NCI-H1436 (cell line): ENCODE results near the gene NPDC1.
"Not testable (repeated sequence)": the region's sequence is repeated elsewhere in the genome, so short reads cannot be mapped to it uniquely, and the experiment has no call there.

Experiments
- DNase-seq: peaks from one replicate; lab custom pipeline; 2025; lab: John Stamatoyannopoulos, UW

The NPDC1 gene

DNA sequence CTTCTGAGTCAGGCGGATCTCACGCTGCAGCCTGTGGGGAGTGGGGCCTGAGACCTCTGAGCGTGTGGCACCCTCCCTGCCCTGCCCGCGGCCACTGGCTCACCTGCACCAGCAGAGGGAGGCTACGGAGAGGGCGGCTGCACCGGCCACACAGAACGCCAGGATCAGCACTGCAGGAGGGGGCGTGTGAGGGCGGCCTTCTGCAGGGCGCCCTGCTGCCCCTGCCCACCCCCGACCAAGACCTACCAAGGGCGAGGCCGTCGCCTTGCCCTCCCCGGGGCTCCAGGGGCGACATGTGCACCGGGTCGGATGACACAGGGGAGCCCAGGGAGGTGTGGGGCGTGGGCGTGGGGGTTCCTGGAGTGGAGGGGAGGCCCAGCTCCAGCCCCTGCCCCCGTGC lies 5.4 kb downstream of the NPDC1 start:
- DNase-seq = no peak

DNA sequence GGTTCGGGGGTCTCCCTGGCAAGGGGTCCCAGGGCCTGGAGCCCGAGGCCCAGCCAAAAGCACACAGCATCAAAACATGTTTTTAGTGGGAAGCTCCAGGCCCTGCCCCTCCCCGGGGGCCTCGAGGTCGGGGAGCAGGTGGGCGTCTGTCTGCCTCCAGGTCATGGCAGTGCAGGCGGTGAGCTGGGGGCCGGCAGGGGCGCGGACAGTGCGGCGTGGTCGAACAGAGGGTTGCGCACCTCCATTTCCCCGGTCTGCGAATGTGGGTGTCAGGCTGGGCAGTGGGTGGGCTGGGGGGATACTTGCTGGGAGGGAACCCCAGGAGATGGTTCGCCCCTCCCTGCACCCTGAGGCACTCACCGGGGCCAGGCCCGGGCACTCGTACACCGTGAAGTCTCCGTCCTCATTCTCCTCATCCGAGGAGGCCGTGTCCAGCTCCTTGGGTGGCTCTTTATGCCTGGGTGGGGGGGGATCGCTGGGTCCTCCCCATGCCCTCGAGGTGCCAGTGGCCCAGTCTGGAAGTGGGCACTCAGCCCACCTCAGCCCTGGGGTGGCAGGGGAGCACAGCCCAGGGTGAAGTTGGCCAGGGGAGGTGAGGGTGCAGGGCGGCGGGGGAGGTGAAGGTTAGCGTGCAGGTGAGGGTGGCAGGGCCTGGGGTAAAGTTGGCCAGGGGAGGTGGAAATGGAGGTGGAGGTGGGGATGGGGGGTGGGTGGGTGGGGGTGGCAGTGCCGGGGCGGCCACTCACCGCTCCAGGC lies 6.2 kb downstream of the NPDC1 start:
- no peak for DNase-seq

DNA sequence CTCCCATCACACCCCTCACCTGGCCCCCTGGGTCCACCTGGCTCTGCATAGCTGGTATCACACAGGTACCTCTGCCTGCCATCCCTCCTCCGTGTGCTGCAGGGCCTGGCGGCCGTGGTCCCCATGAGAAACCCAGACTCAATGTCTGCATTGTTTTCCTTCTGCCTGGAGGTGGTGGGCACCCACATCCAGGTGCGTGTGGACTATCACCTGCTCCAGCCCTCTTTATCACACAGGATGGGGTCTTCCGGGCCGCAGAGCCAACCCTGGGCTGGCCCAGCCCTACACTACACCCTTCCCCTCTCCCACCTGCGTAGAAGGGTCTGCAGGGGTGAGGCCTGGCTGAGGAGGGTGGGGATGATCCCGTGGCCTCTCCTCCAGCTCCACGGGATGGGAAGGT lies 7.1 kb downstream of the NPDC1 start:
- DNase-seq = no peak

DNA sequence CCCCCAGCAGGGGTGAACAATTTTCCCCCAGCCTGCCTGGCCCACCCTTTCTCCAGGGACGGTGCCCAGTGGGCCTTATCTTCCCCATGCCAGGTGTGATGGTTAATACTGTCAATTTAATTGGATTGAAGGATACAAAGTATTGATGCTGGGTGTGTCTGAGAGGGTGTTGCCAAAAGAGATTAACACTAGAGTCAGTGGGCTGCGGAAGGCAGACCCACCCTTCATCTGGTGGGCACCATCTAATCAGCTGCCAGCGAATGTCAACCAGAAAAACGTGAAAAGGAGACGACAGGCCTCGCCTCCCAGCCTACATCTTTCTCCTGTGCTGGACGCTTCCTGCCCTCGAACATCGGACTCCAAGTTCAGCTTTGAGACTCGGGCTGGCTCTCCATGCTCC lies 8.5 kb downstream of the NPDC1 start:
- no peak for DNase-seq

DNA sequence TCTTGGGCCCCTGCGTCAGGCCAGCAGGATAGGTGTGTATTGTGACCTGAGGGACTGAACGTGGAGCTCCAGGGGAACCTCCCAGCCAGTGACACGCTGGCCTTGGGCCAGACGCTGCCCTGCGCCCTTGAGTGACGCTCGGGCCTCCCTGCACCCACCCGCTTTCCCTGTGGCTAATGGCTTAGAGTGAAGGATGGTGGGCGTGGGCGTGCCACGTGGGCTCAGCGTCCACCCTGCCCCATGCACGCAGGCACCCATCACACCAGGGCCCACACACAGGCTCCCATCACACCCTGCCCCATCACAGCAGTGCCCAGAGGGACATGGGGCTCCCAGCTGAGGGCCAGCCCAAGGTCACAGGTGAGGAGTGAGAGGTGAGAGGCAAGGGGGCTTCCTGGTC lies 8.9 kb downstream of the NPDC1 start:
- no peak for DNase-seq

DNA sequence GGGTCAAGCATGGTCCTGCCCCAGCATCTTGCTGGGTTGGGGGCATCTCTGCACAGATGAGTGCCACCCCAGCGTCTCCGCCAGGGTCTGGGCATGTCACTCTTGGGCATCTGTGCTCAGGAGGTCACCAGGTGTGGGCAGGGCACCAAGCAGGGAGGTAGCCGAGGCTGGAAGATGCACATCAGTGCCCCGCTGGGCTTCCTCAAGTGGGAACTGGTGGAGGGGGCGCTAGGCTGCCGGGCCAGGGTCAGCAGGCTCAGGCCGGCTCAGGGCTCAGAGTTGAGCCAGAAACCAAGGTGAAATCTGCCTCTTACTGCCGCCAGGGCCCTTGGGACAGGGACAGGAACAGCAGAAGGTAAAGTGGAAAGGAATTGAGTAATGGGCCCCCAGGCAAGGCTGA lies 10.0 kb downstream of the NPDC1 start:
- no peak for DNase-seq

DNA sequence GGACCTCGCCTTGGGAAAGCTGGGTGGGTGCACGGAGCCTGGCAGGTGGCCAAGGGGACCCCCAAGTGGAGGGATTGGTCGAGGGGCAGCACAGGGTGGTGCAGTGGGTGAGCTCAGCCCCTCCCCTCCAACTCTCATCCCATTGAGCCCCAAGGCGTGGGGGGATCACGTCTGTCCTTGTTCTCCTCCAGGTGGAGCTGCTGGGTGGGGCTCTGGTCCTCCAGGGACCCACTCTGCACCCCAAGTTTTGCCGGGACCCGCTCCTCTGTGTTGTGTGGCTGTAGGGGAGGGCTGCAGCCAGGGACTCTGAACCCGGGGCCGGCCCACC lies 10.5 kb downstream of the NPDC1 start:
- no peak for DNase-seq

DNA sequence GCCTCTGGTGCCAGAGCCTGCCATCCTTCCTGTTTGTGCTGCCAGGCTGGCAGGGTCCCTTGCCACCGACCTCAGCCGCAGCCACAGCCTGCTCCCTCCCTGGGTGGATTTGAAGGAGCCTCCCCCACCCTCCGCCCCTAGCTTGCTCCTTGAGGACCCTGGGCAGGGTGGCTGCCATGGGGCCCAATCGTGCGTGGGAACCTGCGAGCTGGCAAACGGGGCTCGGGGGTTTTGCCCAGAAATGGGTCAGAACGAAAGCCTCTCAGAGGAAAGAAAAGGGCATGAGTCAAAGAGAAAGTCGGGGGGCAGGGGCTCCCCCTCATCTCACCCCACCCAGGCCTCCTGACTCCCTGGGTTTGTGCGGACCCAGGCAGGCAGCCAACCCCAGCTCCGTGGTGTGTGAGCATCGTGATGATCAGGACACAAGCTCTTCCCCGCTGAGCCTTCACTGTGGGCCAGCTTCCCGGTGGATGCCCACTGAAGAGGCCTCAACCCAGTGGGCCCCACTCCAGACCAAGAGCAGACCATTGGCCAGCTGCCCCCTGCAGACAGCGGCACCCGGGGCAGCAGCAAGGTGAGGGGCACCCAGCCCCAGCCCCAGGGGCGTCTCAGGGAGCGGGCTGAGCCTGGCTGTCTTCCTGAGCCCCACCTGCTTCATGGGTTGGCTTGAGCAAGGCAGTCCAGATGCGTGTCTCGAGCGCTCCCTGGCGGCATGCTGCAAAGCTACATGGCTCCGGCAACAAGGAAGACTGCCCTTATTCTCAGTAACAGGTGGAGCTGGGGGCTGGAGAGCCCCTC lies 11.1 kb downstream of the NPDC1 start:
- peak; percentile 84 for DNase-seq

DNA sequence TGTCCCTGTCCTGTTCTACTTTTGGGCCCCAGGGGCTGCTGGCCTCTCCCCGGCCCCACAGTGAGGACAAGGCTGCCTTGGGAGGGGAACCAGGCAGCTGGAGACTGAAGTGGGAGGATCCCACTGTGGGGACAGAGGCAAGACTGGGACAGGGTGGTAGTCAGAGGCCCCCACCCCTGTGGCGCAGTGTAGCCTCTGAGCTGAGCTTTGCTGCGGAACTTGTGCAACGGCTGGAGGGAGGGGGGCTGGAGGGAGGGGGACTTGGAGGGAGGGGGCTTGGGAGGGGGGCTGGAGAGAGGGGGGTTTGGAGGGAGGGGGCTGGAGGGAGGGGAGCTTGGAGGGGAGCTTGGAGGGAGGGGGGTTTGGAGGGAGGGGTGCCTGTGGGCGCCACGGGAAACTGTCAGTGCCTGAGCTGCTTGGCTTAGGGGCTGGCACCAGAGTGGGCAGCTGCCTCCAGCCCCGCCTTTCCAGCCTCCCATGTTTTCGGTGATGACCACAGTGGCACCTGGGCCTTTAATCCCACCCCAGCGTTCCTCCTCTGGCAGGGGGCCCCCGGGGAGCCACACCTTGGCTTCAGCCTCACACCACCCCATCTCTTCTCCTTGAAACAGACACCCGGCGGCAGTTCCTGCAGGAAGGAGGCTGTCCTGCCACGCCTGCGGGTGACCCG lies 11.8 kb downstream of the NPDC1 start:
- no peak for DNase-seq

DNA sequence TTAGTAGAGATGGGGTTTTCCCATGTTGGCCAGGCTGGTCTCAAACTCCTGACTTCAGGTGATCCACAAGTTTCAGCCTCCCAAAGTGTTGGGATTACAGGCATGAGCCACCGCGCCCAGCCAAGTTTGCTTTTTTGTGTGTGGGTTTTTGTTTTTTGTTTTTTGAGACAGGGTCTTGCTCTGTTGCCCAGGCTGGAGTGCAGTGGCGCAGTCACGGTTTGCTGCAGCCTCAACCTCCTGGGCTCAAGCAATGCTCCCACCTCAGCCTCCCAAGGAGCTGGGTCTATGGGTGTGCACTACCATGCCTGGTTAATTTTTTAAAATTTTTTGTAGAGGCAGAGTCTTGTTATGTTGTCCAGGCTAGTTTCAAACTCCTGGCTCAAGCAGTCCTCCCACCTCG lies 12.5 kb downstream of the NPDC1 start:
- not testable (repeated sequence) for DNase-seq

DNA sequence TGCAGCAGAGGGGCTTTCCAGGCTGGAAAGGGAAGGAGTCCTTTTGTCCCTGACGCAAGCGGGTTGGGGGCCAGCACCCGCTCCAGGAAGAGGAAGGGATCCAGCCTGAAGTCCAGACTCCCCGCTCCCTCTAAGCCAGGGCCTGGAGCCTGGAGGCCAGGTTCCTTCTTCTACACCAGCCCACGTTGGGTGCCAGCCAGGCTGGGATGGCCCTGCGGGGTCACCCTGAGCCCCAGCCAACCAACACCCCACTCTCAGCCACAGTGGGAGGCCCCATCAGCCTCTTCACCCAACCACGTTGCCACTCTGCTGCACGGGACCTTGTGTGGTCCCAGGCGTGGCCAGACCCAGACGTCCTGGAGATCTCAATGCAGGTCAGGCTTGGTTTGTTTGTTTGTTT lies 13.1 kb downstream of the NPDC1 start:
- no peak for DNase-seq

DNA sequence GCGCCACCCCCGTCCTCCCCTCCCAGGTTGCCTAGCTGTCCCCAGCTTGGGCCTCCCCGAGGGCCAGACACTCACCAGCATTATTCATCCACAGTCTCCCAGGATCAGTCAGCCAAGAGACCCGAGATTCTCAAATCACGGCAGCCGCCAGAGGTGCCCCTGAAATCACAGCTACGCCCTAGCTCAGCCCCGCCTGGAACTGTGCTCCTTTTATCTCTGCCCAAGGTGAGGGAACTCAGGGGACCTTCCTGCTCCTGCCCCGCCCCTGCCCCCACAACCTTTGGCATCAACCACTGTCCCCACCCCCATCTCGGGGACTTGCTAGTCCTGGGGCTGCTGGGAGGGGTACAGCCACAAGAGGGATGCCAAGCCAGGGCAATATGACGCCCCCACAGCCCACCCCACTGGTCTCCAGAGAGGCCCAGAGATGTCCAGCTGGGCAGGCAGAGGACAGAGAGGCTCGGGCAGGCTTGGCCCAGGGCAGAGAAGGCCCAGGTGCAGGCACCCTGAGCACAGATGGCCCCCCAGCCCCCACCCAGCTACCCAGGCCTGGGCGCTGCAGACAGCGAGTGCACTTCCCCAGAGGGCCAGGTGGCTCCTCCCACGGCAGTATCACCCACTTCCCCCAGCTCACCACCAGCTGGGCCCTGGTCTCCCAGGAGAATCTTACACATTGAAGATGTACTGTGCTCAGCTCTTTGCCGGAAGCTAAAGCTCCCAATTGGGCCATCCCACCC lies 13.9 kb downstream of the NPDC1 start, which contains the start of gene FUT7:
TSS of gene FUT7 (minus strand) at position 185 of the 737 bp plus-strand sequence. CDS start at position 88, 97 bp downstream.
- DNase-seq = peak; percentile 56

DNA sequence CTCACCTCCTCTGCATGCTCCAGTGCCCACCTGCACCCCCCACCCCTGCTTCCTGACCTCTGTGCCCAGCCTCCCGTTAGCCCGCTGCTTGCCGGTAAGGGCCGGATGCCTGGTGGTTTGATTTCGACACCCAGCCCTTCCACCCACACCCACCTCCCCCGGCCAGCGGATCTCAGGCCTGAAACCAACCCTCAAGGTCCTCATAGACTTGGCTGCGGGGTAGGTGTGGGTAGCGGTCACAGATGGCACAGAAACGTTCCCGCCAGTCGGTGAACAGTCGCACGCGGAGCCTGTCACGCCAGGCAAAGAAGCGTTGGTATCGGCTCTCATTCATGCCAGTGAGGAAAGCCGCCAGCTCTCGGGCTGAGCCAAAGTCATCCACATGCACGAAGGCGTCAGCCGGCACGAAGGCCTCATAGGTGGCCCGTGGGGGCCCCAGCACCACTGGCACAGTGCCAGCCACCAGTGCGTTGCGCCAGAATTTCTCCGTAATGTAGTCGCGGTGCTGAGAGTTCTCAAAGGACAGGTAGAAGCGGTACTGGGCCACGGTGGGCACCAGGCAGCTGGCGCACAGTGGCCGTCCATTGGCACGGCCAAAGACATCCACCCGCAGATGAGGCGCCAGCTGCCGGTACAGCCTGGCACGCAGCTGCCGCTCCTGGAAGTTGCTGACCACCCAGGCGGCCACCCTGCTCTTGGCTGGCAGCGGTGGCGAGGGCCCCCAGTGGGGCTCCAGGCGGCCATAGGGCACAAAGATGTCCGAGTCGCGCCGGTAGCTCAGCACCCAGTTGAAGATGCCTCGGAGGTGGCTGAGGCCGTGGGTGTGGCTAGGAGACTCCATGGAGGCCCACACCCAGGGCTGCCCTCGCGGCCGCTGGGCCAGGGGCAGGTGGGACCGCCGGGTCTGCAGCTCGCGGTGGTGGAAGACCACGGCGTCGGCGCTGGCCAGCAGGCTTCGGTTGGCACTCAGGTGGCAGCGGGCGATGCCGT lies 15.1 kb downstream of the NPDC1 start:
- no peak for DNase-seq

DNA sequence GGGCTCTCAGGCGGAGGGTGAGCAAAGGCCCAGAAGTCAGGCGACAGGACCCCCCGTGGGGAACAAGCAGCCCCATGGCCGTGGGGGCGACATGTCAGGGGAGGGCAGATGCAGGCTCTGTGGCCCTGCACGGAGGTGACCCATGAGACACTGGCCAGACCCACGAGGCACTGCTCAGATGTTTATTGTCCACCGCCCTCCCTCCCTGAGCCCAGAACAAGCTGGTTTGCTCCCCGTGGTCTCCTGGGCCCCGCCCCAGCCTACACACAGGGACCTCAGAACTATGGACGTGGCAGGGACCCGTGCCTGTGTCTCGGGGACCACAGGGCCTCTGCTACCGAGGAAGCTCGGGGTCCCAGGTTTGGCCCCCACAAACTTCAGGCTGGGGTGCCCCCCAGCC lies 16.0 kb downstream of the NPDC1 start:
- DNase-seq = no peak

DNA sequence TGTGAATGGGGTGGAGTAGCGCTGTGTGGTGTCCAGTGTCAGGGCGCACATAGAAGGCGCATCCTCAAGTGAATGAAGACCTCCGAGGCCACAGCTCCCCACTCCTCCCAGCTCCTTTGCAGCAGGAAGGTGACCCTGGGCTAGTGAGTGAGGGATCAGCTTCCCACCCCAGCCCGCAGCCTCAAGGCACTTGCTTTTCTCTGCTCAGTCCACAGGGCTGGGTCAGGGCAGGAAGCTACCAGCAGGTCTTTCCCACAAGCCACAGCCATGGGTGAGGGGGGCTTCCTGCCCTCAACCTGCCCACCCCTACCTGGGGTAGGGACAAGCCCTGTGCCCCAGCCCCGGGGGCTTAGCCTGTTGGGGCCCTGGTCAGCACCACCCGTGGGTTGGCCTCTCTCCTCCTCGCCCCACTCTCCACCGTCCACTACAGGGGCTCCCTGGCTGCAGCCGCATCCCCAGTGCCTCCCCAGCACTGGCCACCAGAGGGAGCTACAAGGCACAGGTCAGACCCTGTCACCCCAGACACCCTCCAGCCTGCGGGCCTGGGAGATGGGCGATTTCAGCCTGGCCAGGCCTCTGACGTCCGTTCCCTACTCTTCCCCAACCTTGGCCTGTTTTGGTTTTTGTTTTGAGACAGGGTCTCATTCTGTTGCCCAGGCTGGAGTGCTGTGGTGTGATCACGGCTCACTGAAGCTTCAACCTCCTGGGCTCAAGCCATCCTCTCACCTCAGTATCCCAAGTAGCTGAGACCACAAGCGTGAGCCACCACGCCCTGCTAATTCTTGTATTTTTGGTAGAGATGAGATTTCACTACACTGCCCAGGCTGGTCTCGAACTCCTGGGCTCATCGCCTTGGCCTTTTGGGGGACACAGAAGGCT lies 16.7 kb downstream of the NPDC1 start:
- DNase-seq = peak; percentile 35

DNA sequence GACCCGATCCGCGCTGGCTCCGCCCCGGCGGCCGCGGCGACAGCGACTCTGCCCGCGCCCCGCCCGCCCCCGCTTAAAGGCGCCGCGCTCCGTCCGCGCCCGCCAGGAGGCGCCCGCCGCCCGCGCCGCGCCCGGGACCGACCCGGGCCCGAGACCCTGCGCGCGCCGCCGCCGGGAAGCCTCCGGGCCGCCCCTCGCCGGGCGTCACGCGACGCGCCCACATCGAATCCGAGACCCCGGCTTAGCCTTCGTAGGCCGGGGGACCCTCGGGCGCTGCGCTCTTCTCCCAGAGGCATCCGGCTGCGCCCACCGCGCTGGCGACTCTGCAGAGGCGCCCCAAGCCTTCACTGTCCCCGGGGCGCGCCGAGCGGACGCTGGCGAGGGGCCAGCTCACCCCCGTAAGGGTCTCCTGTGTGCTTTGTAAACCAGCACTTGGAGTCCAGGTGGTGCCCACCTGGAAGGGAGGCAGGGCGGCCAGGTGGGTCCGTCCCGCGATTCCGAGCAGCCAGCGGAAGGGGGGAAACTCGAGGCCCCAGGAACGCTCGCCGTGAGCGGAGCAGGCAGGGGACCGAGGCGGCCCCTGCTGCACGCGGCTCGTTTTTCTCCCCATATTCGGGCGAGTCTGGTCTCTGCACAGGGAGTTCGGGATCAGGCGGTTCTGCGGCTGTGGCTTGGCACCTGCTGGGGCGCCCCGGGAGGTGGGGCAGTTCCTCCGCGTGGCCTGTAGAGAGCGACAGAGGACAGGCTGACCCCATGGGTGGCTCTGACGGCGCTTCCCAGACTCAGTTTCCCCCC lies 17.5 kb downstream of the NPDC1 start:
- peak; percentile 64 for DNase-seq

DNA sequence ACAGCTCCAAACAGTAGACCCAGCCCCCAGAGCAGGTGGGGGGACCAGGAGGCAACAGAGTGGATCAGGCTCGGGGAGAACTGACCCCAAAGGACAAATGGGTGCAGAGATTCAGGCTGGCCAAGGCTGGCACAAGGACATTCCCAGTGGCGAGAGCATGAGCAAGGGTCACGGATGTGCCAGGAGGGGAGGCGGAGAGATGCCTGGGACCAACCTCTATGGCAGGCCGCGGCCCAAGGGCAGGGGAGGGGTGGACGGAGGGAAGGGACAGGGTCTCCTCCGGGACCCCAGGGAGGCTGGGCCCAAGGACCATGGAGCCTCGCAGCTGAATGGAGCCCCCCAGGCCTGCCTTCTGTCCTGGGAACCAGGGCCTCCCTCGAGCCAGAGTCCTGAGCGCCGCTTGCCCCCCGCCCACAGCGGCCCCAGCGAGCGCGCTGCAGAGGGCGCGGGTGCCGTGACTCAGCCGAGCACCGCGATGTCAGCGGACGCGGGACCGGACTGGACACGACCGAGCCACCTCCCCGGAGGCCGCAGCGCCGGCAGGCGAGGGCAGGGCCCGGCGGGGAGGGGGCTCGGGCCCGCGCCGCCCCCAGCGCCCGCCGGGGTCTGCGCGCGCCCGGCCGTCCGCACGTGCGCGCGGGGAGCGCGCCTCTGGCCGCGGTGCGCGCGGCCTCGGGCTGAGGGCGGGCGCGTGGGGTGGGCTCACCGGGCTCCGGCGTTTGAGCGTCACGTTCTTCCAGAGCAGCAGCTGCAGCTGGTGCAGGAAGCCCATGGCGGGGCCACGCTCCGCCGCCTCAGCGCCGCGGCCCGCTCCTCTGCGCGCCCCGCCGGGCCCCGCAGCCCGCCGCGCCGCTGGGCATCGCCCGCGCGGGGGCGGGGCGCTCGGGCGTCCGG lies 18.4 kb downstream of the NPDC1 start, which contains the start of gene ABCA2:
TSS of gene ABCA2 (minus strand) at position 869 of the 894 bp plus-strand sequence. CDS start at position 772, 97 bp downstream.
- no peak for DNase-seq

DNA sequence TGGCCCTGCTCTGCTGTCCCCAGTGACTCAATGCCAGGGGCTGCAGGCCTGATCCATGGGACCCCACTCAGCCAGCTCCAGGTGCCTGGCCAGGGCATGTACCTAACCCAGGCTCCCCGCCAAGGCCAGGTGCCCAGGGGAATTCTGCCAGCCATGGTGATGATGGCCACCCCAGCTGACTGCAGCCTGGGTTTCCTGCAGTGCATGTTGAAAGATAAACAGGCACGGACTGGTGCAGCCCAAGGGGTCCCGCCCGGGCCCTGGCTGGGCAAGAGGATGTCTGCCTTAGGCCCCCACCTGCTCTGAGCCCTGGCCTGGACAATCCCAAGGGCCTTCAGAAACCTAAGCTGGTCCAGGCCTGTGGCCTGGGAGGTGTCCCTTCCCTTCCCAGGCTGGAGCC lies 19.1 kb downstream of the NPDC1 start:
- DNase-seq = no peak
